Body of pancreas (tissue), 4 donors: ENCODE results near the gene ZC3H4. TPM values are rescaled to one million over a fixed set of nuclear protein-coding genes. Genes with fewer than 3 reads are reported as not detected.
"Not testable (repeated sequence)": the region's sequence is repeated elsewhere in the genome, so short reads cannot be mapped to it uniquely, and the experiment has no call there.

ENCODE experiments used
- ATAC-seq: fragments of 150-250 bp; one replicate; pipeline ENCODE4 v1.9.1; 2016
- DNase-seq, 4 donors: peaks; one replicate each; pipeline ENCODE4 v3.0.0-alpha.2; 2019
- H3K27ac ChIP-seq, 4 donors: fragments of 200-600 bp; sonication (generic); 1 replicate in 3 of 4; 2 replicates in 1 of 4; pipeline versions ENCODE4 v1.5.1 to v1.6.1; 2016 to 2019; ENCODE audit warnings: mild to moderate bottlenecking in 1 of 4, mixed read lengths in 1 of 4, moderate library complexity in 1 of 4
- H3K27me3 ChIP-seq, 2 donors: fragments of 200-600 bp; sonication (generic); one replicate each; pipeline ENCODE4 v1.6.0; 2016; ENCODE audit warnings: mild to moderate bottlenecking in 1 of 2
- H3K36me3 ChIP-seq, 2 donors: fragments of 200-600 bp; sonication (generic); replicated peaks in 1 of 2; 2 replicates each; pipeline ENCODE4 v1.5.1; 2016; ENCODE audit warnings: low read depth in 2 of 2; ENCODE audit not compliant: insufficient read depth in 1 of 2
- H3K4me1 ChIP-seq: fragments of 200-600 bp; sonication (generic); one replicate; pipeline ENCODE4 v1.6.0; 2016
- H3K4me3 ChIP-seq, 2 donors: fragments of 200-600 bp; sonication (generic); 1 replicate in 1 of 2; 2 replicates in 1 of 2; pipeline ENCODE4 v1.5.1; 2016 to 2019
- H3K9me3 ChIP-seq, 3 donors: fragments of 200-600 bp; sonication (generic); 1 replicate in 2 of 3; 2 replicates in 1 of 3; pipeline ENCODE4 v1.5.1; 2016
- CTCF ChIP-seq, 7 experiments: fragments of 450-650 bp in 4 of 7; fragments of 200-600 bp in 3 of 7; sonication (generic) in 3 of 7; IDR thresholded peaks; one replicate each; pipeline ENCODE4 v1.5.1; 2016 to 2019; ENCODE audit warnings: antibody characterized with exemption in 7 of 7
- POLR2A ChIP-seq, 3 donors: fragments of 450-650 bp; IDR thresholded peaks; one replicate each; pipeline ENCODE4 v1.6.1; 2016; ENCODE audit warnings: antibody characterized with exemption in 3 of 3, mild to moderate bottlenecking in 2 of 3
- WGBS, 2 donors: methylation state at CpG; one replicate each; pipeline ENCODE4 v1.1.5; 2017; 5-methylcytosine and 5-hydroxymethylcytosine counted together
- intact Hi-C: fragments of 100-400 bp; cut with DNase I; formaldehyde crosslinking; loops from one replicate; pipeline ENCODE4 v1.15.1; 2023
- total RNA-seq, 2 donors: library from RNA; depleted of rRNA; stranded (reverse); fragments of >200 nt; gene quantifications; one replicate each; pipeline ENCODE4 v1.1.0, GENCODE V29; 2016

ZC3H4 gene
- total RNA-seq, 2 donors from 2014 or later, result 18.9 to 34.3 TPM

- no peaks in the 10 kb centered on the region for H3K36me3 ChIP-seq
- H3K27ac ChIP-seq, result no peak overlapping the region
- peaks cover 44% of the 10 kb centered on the region for H3K4me1 ChIP-seq
- TF ChIP-seq CTCF (IDR thresholded peaks at IDR 0.05) (no peak), POLR2A (IDR thresholded peaks at IDR 0.05) (no peak)
- 88% methylated on average over 9 of the region's 9 CpGs for WGBS, 2 donors
- DNase-seq, result no peak
- no peaks in the 10 kb centered on the region for H3K9me3 ChIP-seq
- intact Hi-C loops, result no loop called here
- H3K27me3 ChIP-seq, result no peaks in the 10 kb centered on the region
- H3K4me3 ChIP-seq, result no peak overlapping the region
- no peak for ATAC-seq
These were observed 8.9 kb downstream of the ZC3H4 start for GRCh38 chr19:47104680-47105079.

DNA sequence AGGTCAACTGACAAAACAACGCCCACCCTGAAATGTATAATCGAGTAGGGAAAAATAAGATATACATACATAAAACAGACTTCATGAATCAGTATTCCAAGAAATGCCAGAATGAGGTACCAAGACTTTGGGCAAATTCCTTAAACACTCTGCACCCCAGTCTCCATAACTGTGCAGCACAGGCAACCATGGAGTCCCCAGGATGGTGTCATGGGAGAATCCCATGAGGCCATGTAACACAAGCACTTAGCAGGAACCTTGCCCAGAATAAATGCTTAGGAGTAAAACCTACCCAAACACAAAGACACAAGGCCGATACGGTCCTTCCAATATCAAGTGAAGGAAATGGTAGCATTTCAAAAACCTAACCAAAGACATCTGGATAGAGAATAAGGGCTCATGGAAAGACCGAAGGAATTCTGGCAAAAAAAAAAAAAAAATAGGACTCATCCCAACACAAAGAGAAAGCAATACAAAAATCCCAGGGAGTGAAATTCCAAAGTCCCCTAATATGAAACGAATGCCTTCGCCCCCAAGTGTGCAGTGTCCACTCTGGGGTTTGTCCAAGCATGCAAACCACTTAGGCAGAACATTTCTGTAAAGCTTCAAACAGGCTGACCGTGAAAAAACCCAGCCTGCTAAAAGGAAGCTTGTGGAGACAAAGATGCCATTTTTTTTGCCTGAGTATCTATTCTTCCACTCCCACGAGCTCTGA, 11.1 kb downstream of the ZC3H4 start:
- H3K36me3 ChIP-seq, result no peaks in the 10 kb centered on the region
- no peak overlapping the region for H3K4me3 ChIP-seq
- H3K27me3 ChIP-seq, result no peaks in the 10 kb centered on the region
- ATAC-seq (no peak), DNase-seq (no peak)
- no peak for TF ChIP-seq CTCF (IDR thresholded peaks at IDR 0.05)
- TF ChIP-seq POLR2A (IDR thresholded peaks at IDR 0.05), result no peak
- intact Hi-C loops, result no loop called here
- WGBS, 2 donors, result 79 to 86% methylated on average over 9 of the region's 9 CpGs
- peaks cover 48% of the 10 kb centered on the region for H3K4me1 ChIP-seq
- H3K27ac ChIP-seq, result peak overlapping the region in 1 of 4 donors; percentile 3
- no peaks in the 10 kb centered on the region for H3K9me3 ChIP-seq

GRCh38 chr19:47101116-47101515, 12.5 kb downstream of the ZC3H4 start:
- H3K9me3 ChIP-seq, H3K27ac ChIP-seq, ATAC-seq, DNase-seq, intact Hi-C loops, H3K4me3 ChIP-seq, H3K36me3 ChIP-seq, H3K27me3 ChIP-seq: not testable (repeated sequence)
- H3K4me1 ChIP-seq, result peaks cover 48% of the 10 kb centered on the region
- 95% methylated on average over 2 to 4 of the region's 4 CpGs for WGBS, 2 donors

DNA sequence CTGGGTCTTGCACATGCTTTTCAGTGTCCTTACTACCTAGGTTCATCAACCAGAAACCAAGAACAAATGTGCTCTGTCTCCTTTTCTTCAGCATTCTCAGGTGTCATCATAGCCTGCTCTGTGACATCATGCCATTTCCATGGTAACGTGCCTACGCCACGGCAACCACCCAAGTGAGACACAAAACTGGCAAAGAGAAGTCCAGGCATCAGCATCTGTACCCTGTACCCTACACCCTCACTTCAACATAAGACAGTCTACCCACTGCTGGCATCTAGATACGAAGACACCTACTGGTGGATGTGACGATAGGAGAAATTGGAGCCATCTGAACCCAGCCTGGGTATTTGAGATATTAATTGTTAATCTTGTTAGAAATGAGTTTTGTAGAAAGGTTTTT, 13.3 kb downstream of the ZC3H4 start:
- H3K9me3 ChIP-seq, result no peaks in the 10 kb centered on the region
- ATAC-seq, result no peak
- no peak overlapping the region for H3K27ac ChIP-seq
- intact Hi-C loops, result no loop called here
- peaks cover 54% of the 10 kb centered on the region for H3K4me1 ChIP-seq
- H3K27me3 ChIP-seq, result no peaks in the 10 kb centered on the region
- DNase-seq, result no peak
- H3K36me3 ChIP-seq, result no peaks in the 10 kb centered on the region
- whole genome bisulfite sequencing, 2 donors, result 93 to 94% methylated on average over 5 of the region's 5 CpGs
- no peak overlapping the region for H3K4me3 ChIP-seq
- TF ChIP-seq POLR2A (IDR thresholded peaks at IDR 0.05) (no peak), CTCF (IDR thresholded peaks at IDR 0.05) (no peak)

GRCh38 chr19:47099576-47100050, 14.0 kb downstream of the ZC3H4 start:
- H3K36me3 ChIP-seq, result no peaks in the 10 kb centered on the region
- 63 to 70% methylated on average over 6 of the region's 6 CpGs for WGBS, 2 donors
- intact Hi-C loops, result no loop called here
- TF ChIP-seq POLR2A (IDR thresholded peaks at IDR 0.05) (no peak), CTCF (IDR thresholded peaks at IDR 0.05) (no peak)
- H3K9me3 ChIP-seq, result no peaks in the 10 kb centered on the region
- no peak for ATAC-seq
- no peak overlapping the region for H3K4me3 ChIP-seq
- H3K27ac ChIP-seq, result peak overlapping the region in 1 of 4 donors; percentile 23
- DNase-seq, result no peak
- H3K4me1 ChIP-seq, result peaks cover 61% of the 10 kb centered on the region
- H3K27me3 ChIP-seq, result no peaks in the 10 kb centered on the region
